K562 (cell line): ENCODE results near the gene ITGB5. TPM values are rescaled to one million over a fixed set of nuclear protein-coding genes. Genes with fewer than 3 reads are reported as not detected.

Experiments
- ATAC-seq: fragments of 200-7000 bp; cut with Tn5 transposase; 3 replicates; pipeline ENCODE4 v1.9.1; 2020; ENCODE audit warnings: moderate library complexity
- BruUV-seq: library from RNA; stranded (reverse); fragments of 400-500 nt; replicated peaks from 2 replicates; lab custom pipeline; 2021; lab: Mats Ljungman, UMichigan
- CTCF ChIA-PET: fragments of 300-600 bp; formaldehyde crosslinking; extraction: SDS; loops from one replicate; lab custom pipeline; 2021; ENCODE audit warnings: low intra/inter-chr PET ratio; lab: Yijun Ruan, JAX
- POLR2A ChIA-PET: fragments of 300-600, 350-650 bp; sonication (Branson Sonifier 250); formaldehyde crosslinking; extraction: SDS; loops from one replicate; lab custom pipeline; 2021; ENCODE audit warnings: antibody characterized with exemption, inconsistent platforms; lab: Yijun Ruan, JAX
- DNase-seq, 4 experiments: peaks; one replicate each; pipeline versions ENCODE4 v3.0.0 to v3.0.0-alpha.2; 2011 to 2018; ENCODE audit warnings: low spot score in 3 of 4, mixed read lengths in 3 of 4; ENCODE audit errors: extremely low read depth in 1 of 4
- FAIRE-seq: peaks from 2 replicates; lab custom pipeline; 2011; peaks lifted over from hg19 to GRCh38; lab: Jason Lieb, UNC
- H2AFZ ChIP-seq: 2 replicates; pipeline ENCODE4 v1.6.0; 2011; ENCODE audit warnings: low read depth, low read length, control low read depth, inconsistent platforms
- H3K27ac ChIP-seq: fragments of 200-600 bp; 3 replicates; pipeline ENCODE4 v1.8.0; 2011; ENCODE audit warnings: low read depth, mild to moderate bottlenecking, control low read depth, inconsistent platforms, low read length, moderate library complexity, mixed read lengths; ENCODE audit errors: extremely low read depth
- H3K27me3 ChIP-seq, 2 experiments: fragments of 300-600 bp in 1 of 2; 2 replicates in 1 of 2; 3 replicates in 1 of 2; pipeline versions ENCODE4 v1.6.0 to v1.8.0; 2011; ENCODE audit warnings: inconsistent platforms in 2 of 2, low read length in 2 of 2, mild to moderate bottlenecking in 1 of 2, mixed read lengths in 1 of 2, moderate library complexity in 1 of 2; ENCODE audit not compliant: control insufficient read depth in 2 of 2, insufficient read depth in 2 of 2
- H3K36me3 ChIP-seq: fragments of 300-600 bp; 3 replicates; pipeline ENCODE4 v1.8.0; 2011; ENCODE audit warnings: mild to moderate bottlenecking, low read length, inconsistent platforms; ENCODE audit not compliant: control insufficient read depth, insufficient read depth
- H3K4me1 ChIP-seq, 2 experiments: fragments of 200-600 bp in 1 of 2; replicated peaks in 1 of 2; 2 replicates in 1 of 2; 3 replicates in 1 of 2; pipeline versions ENCODE4 v1.5.1 to v1.8.0; 2011; ENCODE audit warnings: inconsistent platforms in 2 of 2, low read length in 2 of 2, mild to moderate bottlenecking in 1 of 2, mixed read lengths in 1 of 2, moderate library complexity in 1 of 2; ENCODE audit not compliant: control insufficient read depth in 2 of 2, insufficient read depth in 2 of 2
- H3K4me2 ChIP-seq: 2 replicates; pipeline ENCODE4 v1.6.1; 2011; ENCODE audit warnings: low read length, control low read depth, inconsistent platforms, mixed read lengths; ENCODE audit not compliant: insufficient read depth
- H3K4me3 ChIP-seq: fragments of 200-600 bp; sonication (generic), shearing (Covaris generic); 2 replicates; pipeline ENCODE4 v1.5.1; 2016; ENCODE audit warnings: control low read depth, inconsistent platforms
- H3K79me2 ChIP-seq: fragments of 200-600 bp; 3 replicates; pipeline ENCODE4 v1.8.0; 2011; ENCODE audit warnings: low read length, inconsistent platforms; ENCODE audit not compliant: control insufficient read depth, insufficient read depth
- H3K9ac ChIP-seq, 2 experiments: 2 replicates each; pipeline versions ENCODE4 v1.6.0 to v1.6.1; 2011; ENCODE audit warnings: low read depth in 2 of 2, low read length in 2 of 2, control low read depth in 1 of 2, inconsistent platforms in 1 of 2, mild to moderate bottlenecking in 1 of 2, mixed read lengths in 1 of 2; ENCODE audit not compliant: insufficient read depth in 1 of 2
- H3K9me1 ChIP-seq: one replicate; pipeline ENCODE4 v1.6.0; 2011; ENCODE audit warnings: inconsistent platforms, mild to moderate bottlenecking, low read length, moderate library complexity; ENCODE audit not compliant: control insufficient read depth, insufficient read depth
- H3K9me3 ChIP-seq: replicated peaks from 2 replicates; pipeline ENCODE4 v1.5.1; 2011; ENCODE audit warnings: low read depth, low read length, inconsistent platforms; ENCODE audit not compliant: control insufficient read depth, insufficient read depth
- H4K20me1 ChIP-seq: replicated peaks from 2 replicates; pipeline ENCODE4 v1.6.1; 2011; ENCODE audit warnings: low read length, inconsistent platforms, mixed read lengths; ENCODE audit not compliant: control insufficient read depth, insufficient read depth
- CREM ChIP-seq: IDR thresholded peaks from 2 replicates; pipeline ENCODE4 v1.6.1; 2014; ENCODE audit warnings: antibody characterized with exemption, low read depth
- FOXA3 ChIP-seq, 2 experiments: fragments of 450-650 bp in 1 of 2; sonication (generic) in 1 of 2; formaldehyde crosslinking; IDR thresholded peaks in 1 of 2; conservative IDR thresholded peaks in 1 of 2; 2 replicates each; pipeline versions ENCODE4 v1.4.0 to v1.8.0; 2020 to 2022; ENCODE audit warnings: mild to moderate bottlenecking in 2 of 2, missing genetic modification reagents in 1 of 2
- HDAC2 ChIP-seq: fragments of 450-650 bp; IDR thresholded peaks from 2 replicates; pipeline ENCODE4 v1.6.1; 2016; ENCODE audit warnings: mild to moderate bottlenecking
- NONO ChIP-seq, 2 experiments: fragments of 200-400 bp in 1 of 2; fragments of 450-650 bp in 1 of 2; formaldehyde crosslinking in 1 of 2; IDR thresholded peaks; 2 replicates each; pipeline ENCODE4 v1.6.1; 2017; ENCODE audit warnings: low read depth in 2 of 2, mild to moderate bottlenecking in 2 of 2, moderate library complexity in 2 of 2, low read length in 1 of 2
- NR3C1 ChIP-seq: sonication (generic); formaldehyde crosslinking; IDR thresholded peaks from 2 replicates; pipeline ENCODE4 v1.8.1; 2022; ENCODE audit warnings: missing genetic modification reagents
- THAP12 ChIP-seq: fragments of 250-450 bp; sonication (Bioruptor Pico); IDR thresholded peaks from 2 replicates; pipeline ENCODE4 v1.9.0; 2021; ENCODE audit warnings: mild to moderate bottlenecking, inconsistent platforms
- WGBS: fragments of 100-300 bp; shearing (Covaris generic); methylation state at CpG from one replicate; pipeline ENCODE4 v1.1.6; 2016; ENCODE audit warnings: low coverage, mixed read lengths; ENCODE audit not compliant: insufficient coverage; ENCODE audit errors: missing lambda C conversion rate; 5-methylcytosine and 5-hydroxymethylcytosine counted together
- in situ Hi-C: fragments of 300-500 bp; cut with MboI; formaldehyde crosslinking; loops from 4 replicates; pipeline ENCODE4 v1.15.0; 2018; ENCODE audit warnings: inconsistent platforms, mixed read lengths
- intact Hi-C: fragments of 100-400 bp; cut with micrococcal nuclease; formaldehyde crosslinking; loops from 2 replicates; pipeline ENCODE4 v1.14.2; 2022
- polyA plus RNA-seq, 8 experiments: library from polyadenylated mRNA; depleted of rRNA in 4 of 8; stranded (reverse) in 5 of 8; unstranded in 3 of 8; fragments of >200 nt; fragmentation: Nextera tagmentation in 2 of 8; fragmentation: Illumina TruSeq in 1 of 8; extraction: Ambion mirVana in 2 of 8; extraction: Trizol in 1 of 8; gene quantifications; 2 replicates each; pipeline versions ENCODE4 v1.2.1 to v1.2.3, GENCODE V29; 2011 to 2014; ENCODE audit warnings: inconsistent platforms in 1 of 8, missing spikeins in 1 of 8
- total RNA-seq, 7 experiments: library from RNA; depleted of rRNA in 6 of 7; stranded (reverse); fragments of >200 nt in 6 of 7; fragmentation: Illumina TruSeq in 2 of 7; extraction: Trizol in 2 of 7; gene quantifications; 2 replicates each; pipeline versions ENCODE4 v1.2.1 to v1.2.3, GENCODE V29; 2011 to 2021; ENCODE audit warnings: low replicate concordance in 1 of 7
- TF ChIP-seq, protein P1 (sequence below): sonication (generic); formaldehyde crosslinking; IDR thresholded peaks from 2 replicates; pipeline ENCODE4 v1.5.0; 2020; ENCODE audit warnings: missing genetic modification reagents
- TF ChIP-seq, protein P2 (sequence below): fragments of 250-450 bp; sonication (Bioruptor Pico); IDR thresholded peaks from 2 replicates; pipeline ENCODE4 v1.8.0; 2022; ENCODE audit warnings: inconsistent platforms
- TF ChIP-seq, protein P3 (sequence below): sonication (generic); formaldehyde crosslinking; IDR thresholded peaks from 2 replicates; pipeline ENCODE4 v1.8.0; 2022; ENCODE audit warnings: mild to moderate bottlenecking, missing genetic modification reagents

ITGB5 gene
- total and polyA plus RNA-seq, 9 of the 15 experiments (the other 6 are each of a cell fraction or from before 2014, with no cell fraction given), result 1.7 to 46.8 (median 9.9) TPM

- Histone ChIP-seq H3K9ac (no peak overlapping the region), H3K4me2 (no peak overlapping the region), H3K4me1 (no peaks in the 10 kb centered on the region), H3K27ac (no peak overlapping the region), H3K9me1 (no peaks in the 10 kb centered on the region)
- ChIA-PET CTCF (no interaction called here), POLR2A (no interaction called here)
- WGBS, result 0% methylated on average over 4 of the region's 8 CpGs
- in situ Hi-C loops, result no loop called here
- no peak for TF ChIP-seq FOXA3 (CRISPR knock-in tag; conservative IDR thresholded peaks at IDR 0.05 in 1 of 2, IDR thresholded peaks at IDR 0.05 in 1 of 2)
- TF ChIP-seq, all 486 proteins: peak for 0
- intact Hi-C loops, result no loop called here
- ATAC-seq, result no peak
- no peak overlapping the region for H2AFZ ChIP-seq
- BruUV-seq, result no TSS peak
- H3K9me3 ChIP-seq, result no peaks in the 10 kb centered on the region
- H3K4me3 ChIP-seq, result no peak overlapping the region
- no peaks in the 10 kb centered on the region for H3K79me2 ChIP-seq
- no peaks in the 10 kb centered on the region; the same call in 1 of the 2 replicates for H4K20me1 ChIP-seq
- peaks cover 2 to 24% of the 10 kb centered on the region in 2 experiments; a peak in 3 of 5 replicates for H3K27me3 ChIP-seq
- no peak for FAIRE-seq
- no peak for DNase-seq
- H3K36me3 ChIP-seq, result no peaks in the 10 kb centered on the region
These were observed 29.8 kb upstream of the ITGB5 start for GRCh38 chr3:124916837-124917409.

GRCh38 chr3:124915254-124915653 lies 28.1 kb upstream of the ITGB5 start:
- BruUV-seq, result no TSS peak
- FAIRE-seq (no peak), ATAC-seq (no peak)
- TF ChIP-seq, protein P1, sequence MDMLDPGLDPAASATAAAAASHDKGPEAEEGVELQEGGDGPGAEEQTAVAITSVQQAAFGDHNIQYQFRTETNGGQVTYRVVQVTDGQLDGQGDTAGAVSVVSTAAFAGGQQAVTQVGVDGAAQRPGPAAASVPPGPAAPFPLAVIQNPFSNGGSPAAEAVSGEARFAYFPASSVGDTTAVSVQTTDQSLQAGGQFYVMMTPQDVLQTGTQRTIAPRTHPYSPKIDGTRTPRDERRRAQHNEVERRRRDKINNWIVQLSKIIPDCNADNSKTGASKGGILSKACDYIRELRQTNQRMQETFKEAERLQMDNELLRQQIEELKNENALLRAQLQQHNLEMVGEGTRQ, result no peak
- no peak for TF ChIP-seq NR3C1 (CRISPR knock-in tag)
- no peak for TF ChIP-seq NONO (IDR thresholded peaks at IDR 0.05; ENCODE audit: low read depth in 2 of 2, low read length in 1 of 2)
- TF ChIP-seq, protein P2, sequence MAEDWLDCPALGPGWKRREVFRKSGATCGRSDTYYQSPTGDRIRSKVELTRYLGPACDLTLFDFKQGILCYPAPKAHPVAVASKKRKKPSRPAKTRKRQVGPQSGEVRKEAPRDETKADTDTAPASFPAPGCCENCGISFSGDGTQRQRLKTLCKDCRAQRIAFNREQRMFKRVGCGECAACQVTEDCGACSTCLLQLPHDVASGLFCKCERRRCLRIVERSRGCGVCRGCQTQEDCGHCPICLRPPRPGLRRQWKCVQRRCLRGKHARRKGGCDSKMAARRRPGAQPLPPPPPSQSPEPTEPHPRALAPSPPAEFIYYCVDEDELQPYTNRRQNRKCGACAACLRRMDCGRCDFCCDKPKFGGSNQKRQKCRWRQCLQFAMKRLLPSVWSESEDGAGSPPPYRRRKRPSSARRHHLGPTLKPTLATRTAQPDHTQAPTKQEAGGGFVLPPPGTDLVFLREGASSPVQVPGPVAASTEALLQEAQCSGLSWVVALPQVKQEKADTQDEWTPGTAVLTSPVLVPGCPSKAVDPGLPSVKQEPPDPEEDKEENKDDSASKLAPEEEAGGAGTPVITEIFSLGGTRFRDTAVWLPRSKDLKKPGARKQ, result no peak
- TF ChIP-seq, protein P3, sequence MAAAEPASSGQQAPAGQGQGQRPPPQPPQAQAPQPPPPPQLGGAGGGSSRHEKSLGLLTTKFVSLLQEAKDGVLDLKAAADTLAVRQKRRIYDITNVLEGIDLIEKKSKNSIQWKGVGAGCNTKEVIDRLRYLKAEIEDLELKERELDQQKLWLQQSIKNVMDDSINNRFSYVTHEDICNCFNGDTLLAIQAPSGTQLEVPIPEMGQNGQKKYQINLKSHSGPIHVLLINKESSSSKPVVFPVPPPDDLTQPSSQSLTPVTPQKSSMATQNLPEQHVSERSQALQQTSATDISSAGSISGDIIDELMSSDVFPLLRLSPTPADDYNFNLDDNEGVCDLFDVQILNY (CRISPR knock-in tag), result no peak
- no peak for TF ChIP-seq CREM
- TF ChIP-seq HDAC2, result no peak
- TF ChIP-seq THAP12, result no peak

More at GRCh38 chr3:124915254-124915653, 28.1 kb upstream of the ITGB5 start:
- intact Hi-C loops (no loop called here), in situ Hi-C loops (no loop called here)
- Histone ChIP-seq H3K9me1 (no peaks in the 10 kb centered on the region), H3K27me3 (peaks cover 2 to 24% of the 10 kb centered on the region in 2 experiments; a peak in 3 of 5 replicates), H3K4me1 (no peaks in the 10 kb centered on the region), H3K9ac (no peak overlapping the region), H3K9me3 (no peaks in the 10 kb centered on the region), H2AFZ (no peak overlapping the region), H3K36me3 (no peaks in the 10 kb centered on the region), H4K20me1 (no peaks in the 10 kb centered on the region; the same call in 1 of the 2 replicates), H3K79me2 (no peaks in the 10 kb centered on the region), H3K4me2 (no peak overlapping the region), H3K27ac (no peak overlapping the region), H3K4me3 (no peak overlapping the region)
- ChIA-PET CTCF (no interaction called here), POLR2A (no interaction called here)
- DNase-seq, result no peak
- WGBS, result 16% methylated on average over 3 of the region's 3 CpGs
